ENCODE data around the gene ATP11C.

DNA sequence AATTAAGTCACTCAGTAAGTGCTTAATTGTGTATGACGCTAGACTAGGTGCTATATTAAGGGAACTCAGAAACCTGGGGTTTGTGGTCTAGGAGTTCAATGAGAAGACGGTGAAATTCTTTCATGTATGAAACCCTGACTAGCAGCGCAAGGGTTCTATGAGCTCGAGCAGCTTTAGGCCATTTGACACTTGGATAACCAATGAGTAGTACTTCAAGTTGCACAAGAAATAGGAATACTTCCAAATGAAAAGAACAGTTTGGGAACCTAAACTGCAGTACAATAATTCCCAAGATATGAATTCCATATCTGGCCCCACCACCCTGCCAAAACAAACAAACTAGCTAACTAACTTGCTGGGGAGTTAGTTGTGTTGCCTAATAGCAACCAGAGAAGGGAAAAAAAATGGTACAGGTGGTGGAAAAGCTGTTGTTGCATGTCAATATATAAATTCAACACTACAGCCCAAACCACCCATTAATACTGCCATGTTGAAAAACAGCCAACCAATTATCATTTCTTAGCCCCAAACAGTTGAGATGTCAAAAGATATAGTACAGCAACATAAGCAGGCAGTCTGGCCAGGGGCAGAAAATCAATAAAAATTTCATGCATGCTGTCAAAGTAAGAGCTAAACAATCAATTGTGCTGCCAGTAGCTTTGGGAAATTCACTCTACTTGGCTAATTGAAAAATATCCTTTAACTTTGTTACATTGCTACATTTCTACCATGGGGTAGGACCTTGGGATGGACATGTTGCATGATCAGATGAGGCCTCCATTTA lies 170.3 kb downstream of the ATP11C start:
- no peak for TF ChIP-seq EZH2 (IDR thresholded peaks at IDR 0.05; ENCODE audit: low read length)
- TF ChIP-seq, protein P1, sequence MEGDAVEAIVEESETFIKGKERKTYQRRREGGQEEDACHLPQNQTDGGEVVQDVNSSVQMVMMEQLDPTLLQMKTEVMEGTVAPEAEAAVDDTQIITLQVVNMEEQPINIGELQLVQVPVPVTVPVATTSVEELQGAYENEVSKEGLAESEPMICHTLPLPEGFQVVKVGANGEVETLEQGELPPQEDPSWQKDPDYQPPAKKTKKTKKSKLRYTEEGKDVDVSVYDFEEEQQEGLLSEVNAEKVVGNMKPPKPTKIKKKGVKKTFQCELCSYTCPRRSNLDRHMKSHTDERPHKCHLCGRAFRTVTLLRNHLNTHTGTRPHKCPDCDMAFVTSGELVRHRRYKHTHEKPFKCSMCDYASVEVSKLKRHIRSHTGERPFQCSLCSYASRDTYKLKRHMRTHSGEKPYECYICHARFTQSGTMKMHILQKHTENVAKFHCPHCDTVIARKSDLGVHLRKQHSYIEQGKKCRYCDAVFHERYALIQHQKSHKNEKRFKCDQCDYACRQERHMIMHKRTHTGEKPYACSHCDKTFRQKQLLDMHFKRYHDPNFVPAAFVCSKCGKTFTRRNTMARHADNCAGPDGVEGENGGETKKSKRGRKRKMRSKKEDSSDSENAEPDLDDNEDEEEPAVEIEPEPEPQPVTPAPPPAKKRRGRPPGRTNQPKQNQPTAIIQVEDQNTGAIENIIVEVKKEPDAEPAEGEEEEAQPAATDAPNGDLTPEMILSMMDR (optimal IDR thresholded peaks at IDR 0.05 in 1 of 3, IDR thresholded peaks at IDR 0.05 in 1 of 3, conservative IDR thresholded peaks at IDR 0.05 in 1 of 3; ENCODE audit: extremely low read depth in 1 of 3, insufficient read depth in 2 of 3, low read length in 3 of 3): no peak

All from keratinocyte (primary cell).